ENCODE measurements around the gene PCDHB9. TPM values are rescaled to one million over a fixed set of nuclear protein-coding genes. Genes with fewer than 3 reads are reported as not detected.
"Not testable (repeated sequence)": the region's sequence is repeated elsewhere in the genome, so short reads cannot be mapped to it uniquely, and the experiment has no call there.

Gene PCDHB9
- total and polyA plus RNA-seq, 2 of the 8 experiments (the other 6 are each of a cell fraction or from before 2014, with no cell fraction given), result 0.68 to 1.6 TPM

- H2AFZ ChIP-seq (ENCODE audit: low read length); H3K27me3 ChIP-seq (replicated peaks in 1 of 4; ENCODE audit: control insufficient read depth in 3 of 4, extremely low read depth in 1 of 4, insufficient read depth in 3 of 4, low read length in 3 of 4); POLR2A ChIA-PET (ENCODE audit: partially characterized antibody); H2AK5ac ChIP-seq (ENCODE audit: low read depth, low read length); FAIRE-seq; H2BK15ac ChIP-seq (ENCODE audit: low read length); CTCF ChIA-PET (ENCODE audit: partially characterized antibody); H3K4me3 ChIP-seq (ENCODE audit: extremely low read depth in 1 of 4, insufficient read depth in 2 of 4, low read depth in 3 of 4, low read length in 4 of 4); H3K23ac ChIP-seq (ENCODE audit: insufficient read length); H3K79me2 ChIP-seq (ENCODE audit: control insufficient read depth in 1 of 2, insufficient read depth in 2 of 2, low read length in 2 of 2); DNase-seq (ENCODE audit: low read depth in 1 of 2, low spot score in 2 of 2); H2BK5ac ChIP-seq (ENCODE audit: low read depth, low read length); H3K23me2 ChIP-seq (ENCODE audit: low read depth, low read length); H3K4ac ChIP-seq (replicated peaks; ENCODE audit: insufficient read length, low read depth, low read length); H4K20me1 ChIP-seq (replicated peaks in 1 of 2; ENCODE audit: control insufficient read depth in 1 of 2, insufficient read depth in 2 of 2, low read length in 2 of 2); H3K9ac ChIP-seq (replicated peaks in 1 of 4; ENCODE audit: extremely low read depth in 1 of 4, low read depth in 3 of 4, low read length in 3 of 4); H3K27ac ChIP-seq (ENCODE audit: low read depth, low read length); H3K36me3 ChIP-seq (ENCODE audit: control insufficient read depth in 2 of 4, insufficient read depth in 4 of 4, low read length in 3 of 4); H3K4me1 ChIP-seq (replicated peaks in 1 of 4; ENCODE audit: control insufficient read depth in 3 of 4, insufficient read depth in 4 of 4, low read length in 3 of 4); H3K79me1 ChIP-seq (ENCODE audit: low read depth, low read length); H3K56ac ChIP-seq (replicated peaks; ENCODE audit: insufficient read length, low read depth, low read length); H2BK120ac ChIP-seq (replicated peaks; ENCODE audit: low read depth, low read length); H2BK12ac ChIP-seq (ENCODE audit: low read depth, low read length); H3K4me2 ChIP-seq (ENCODE audit: insufficient read depth in 1 of 2, low read depth in 2 of 2, low read length in 2 of 2); H2BK20ac ChIP-seq (ENCODE audit: low read length); H4K5ac ChIP-seq (ENCODE audit: insufficient read length, low read depth, low read length); H3K14ac ChIP-seq (ENCODE audit: insufficient read length); H3K18ac ChIP-seq (ENCODE audit: extremely low read depth, low read length); H4K8ac ChIP-seq (ENCODE audit: extremely low read depth, insufficient read depth, low read length); H4K91ac ChIP-seq (replicated peaks; ENCODE audit: insufficient read length, low read length): not testable (repeated sequence)
- peaks cover 7 to 24% of the 10 kb centered on the region in 2 experiments; a peak in 3 of 4 replicates for H3K9me3 ChIP-seq (ENCODE audit: insufficient read depth in 2 of 2, low read depth in 1 of 2, low read length in 1 of 2)
- WGBS, 2 experiments (ENCODE audit: extremely low coverage in 1 of 2, insufficient coverage in 1 of 2, insufficient read length in 1 of 2, insufficient replicate concordance in 2 of 2, low coverage in 1 of 2, low lambda C conversion rate in 2 of 2, missing lambda C conversion rate in 1 of 2), result 95% methylated on average over 10 of the region's 27 CpGs; no CpG with 5 or more reads in 1 of the 2 experiments
Observed at GRCh38 chr5:141210849-141211248, 23.9 kb downstream of the PCDHB9 start.
